Measurements from ENCODE around the gene PDZK1IP1. TPM values are rescaled to one million over a fixed set of nuclear protein-coding genes. Genes with fewer than 3 reads are reported as not detected.

The PDZK1IP1 gene
- polyA plus RNA-seq, 1 donor from 2014 or later, result not detected

- Histone ChIP-seq H3K27me3 (ENCODE audit: insufficient read depth, low read depth, low read length) (peaks cover 33% of the 10 kb centered on the region), H3F3A (ENCODE audit: insufficient read depth, low read length, poor library complexity, severe bottlenecking) (no peaks in the 10 kb centered on the region), H3K36me3 (ENCODE audit: insufficient read depth, low read length) (no peaks in the 10 kb centered on the region), H3K9me2 (ENCODE audit: insufficient read depth, low read length) (no peaks in the 10 kb centered on the region), H3K27ac (ENCODE audit: low read length) (no peak overlapping the region), H3K9ac (ENCODE audit: low read length) (no peak overlapping the region), H2AFZ (ENCODE audit: low read depth, low read length) (no peak overlapping the region), H3K9me3 (ENCODE audit: low read length) (no peaks in the 10 kb centered on the region), H3K4me3 (ENCODE audit: low read length) (no peak overlapping the region), H4K20me1 (ENCODE audit: insufficient read depth) (no peaks in the 10 kb centered on the region), H3K4me2 (ENCODE audit: low read length) (no peak overlapping the region), H3K79me2 (replicated peaks; ENCODE audit: insufficient read depth, low read length) (no peaks in the 10 kb centered on the region)
- TF ChIP-seq EP300 (conservative IDR thresholded peaks at IDR 0.05; ENCODE audit: poor library complexity, severe bottlenecking) (no peak), RAD21 (conservative IDR thresholded peaks at IDR 0.05) (no peak)
Measured at GRCh38 chr1:47219001-47219400, 29.2 kb upstream of the PDZK1IP1 start.

- Histone ChIP-seq H3K9ac (ENCODE audit: low read length) (no peak overlapping the region), H3K27ac (ENCODE audit: low read length) (no peak overlapping the region), H4K20me1 (ENCODE audit: insufficient read depth) (no peaks in the 10 kb centered on the region), H3K4me3 (ENCODE audit: low read length) (no peak overlapping the region), H3K27me3 (ENCODE audit: insufficient read depth, low read depth, low read length) (peaks cover 7% of the 10 kb centered on the region), H3K9me3 (ENCODE audit: low read length) (no peaks in the 10 kb centered on the region), H3K4me2 (ENCODE audit: low read length) (no peak overlapping the region), H3K36me3 (ENCODE audit: insufficient read depth, low read length) (no peaks in the 10 kb centered on the region), H2AFZ (ENCODE audit: low read depth, low read length) (no peak overlapping the region), H3K9me2 (ENCODE audit: insufficient read depth, low read length) (no peaks in the 10 kb centered on the region), H3K79me2 (replicated peaks; ENCODE audit: insufficient read depth, low read length) (no peaks in the 10 kb centered on the region), H3F3A (ENCODE audit: insufficient read depth, low read length, poor library complexity, severe bottlenecking) (no peaks in the 10 kb centered on the region)
- TF ChIP-seq EZH2 (IDR thresholded peaks at IDR 0.05; ENCODE audit: borderline replicate concordance, insufficient read depth, low read length, poor library complexity, severe bottlenecking) (no peak), CTCF (IDR thresholded peaks at IDR 0.05; ENCODE audit: poor library complexity, severe bottlenecking) (no peak)
Measured at GRCh38 chr1:47216278-47217059, 26.6 kb upstream of the PDZK1IP1 start.

DNA sequence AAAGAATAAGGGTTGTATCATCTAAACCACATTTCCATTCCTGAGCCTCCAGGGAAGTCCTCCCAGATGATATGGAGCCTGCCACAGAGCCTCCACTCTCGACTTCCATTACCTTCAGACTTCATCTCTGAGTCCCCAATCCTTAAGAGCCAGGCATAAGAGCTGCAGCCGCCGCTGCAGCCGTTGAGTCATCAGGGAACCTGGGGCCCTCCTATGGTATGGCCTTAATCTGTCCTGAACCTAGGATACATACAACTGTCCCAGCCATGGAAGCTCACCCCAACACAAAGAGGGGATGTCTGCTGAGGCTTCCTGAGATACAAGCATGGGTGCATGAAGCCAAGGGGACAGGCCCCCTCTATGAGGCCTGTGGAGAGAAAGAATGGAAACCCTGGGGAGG is 25.9 kb upstream of the PDZK1IP1 start:
- no peak overlapping the region for H3K4me3 ChIP-seq (ENCODE audit: low read length)
- no peaks in the 10 kb centered on the region for H3K36me3 ChIP-seq (ENCODE audit: insufficient read depth, low read length)

More for the DNA sequence above, 25.9 kb upstream of the PDZK1IP1 start:
- H3K27ac ChIP-seq (ENCODE audit: low read length), result no peak overlapping the region
- H3K27me3 ChIP-seq (ENCODE audit: insufficient read depth, low read depth, low read length), result no peaks in the 10 kb centered on the region
- H3F3A ChIP-seq (ENCODE audit: insufficient read depth, low read length, poor library complexity, severe bottlenecking), result no peaks in the 10 kb centered on the region
- H3K9me3 ChIP-seq (ENCODE audit: low read length), result no peaks in the 10 kb centered on the region
- H4K20me1 ChIP-seq (ENCODE audit: insufficient read depth), result no peaks in the 10 kb centered on the region
- H3K9ac ChIP-seq (ENCODE audit: low read length), result no peak overlapping the region
- no peaks in the 10 kb centered on the region for H3K9me2 ChIP-seq (ENCODE audit: insufficient read depth, low read length)
- no peak overlapping the region for H2AFZ ChIP-seq (ENCODE audit: low read depth, low read length)
- H3K4me2 ChIP-seq (ENCODE audit: low read length), result no peak overlapping the region
- no peaks in the 10 kb centered on the region for H3K79me2 ChIP-seq (replicated peaks; ENCODE audit: insufficient read depth, low read length)
- no peak for TF ChIP-seq CTCF (IDR thresholded peaks at IDR 0.05; ENCODE audit: poor library complexity, severe bottlenecking)
- TF ChIP-seq TAF1 (IDR thresholded peaks at IDR 0.05; ENCODE audit: low read depth), result no peak
- TF ChIP-seq EP300 (conservative IDR thresholded peaks at IDR 0.05; ENCODE audit: poor library complexity, severe bottlenecking), result no peak
- TF ChIP-seq MXI1 (conservative IDR thresholded peaks at IDR 0.05; ENCODE audit: poor library complexity, severe bottlenecking), result no peak
- TF ChIP-seq SMC3 (conservative IDR thresholded peaks at IDR 0.05; ENCODE audit: poor library complexity), result no peak
- TF ChIP-seq POLR2AphosphoS5 (IDR thresholded peaks at IDR 0.05), result no peak
- no peak for TF ChIP-seq EZH2 (IDR thresholded peaks at IDR 0.05; ENCODE audit: borderline replicate concordance, insufficient read depth, low read length, poor library complexity, severe bottlenecking)
- no peak for TF ChIP-seq REST (IDR thresholded peaks at IDR 0.05; ENCODE audit: borderline replicate concordance)
- TF ChIP-seq RAD21 (conservative IDR thresholded peaks at IDR 0.05), result no peak

Data from neural cell (in vitro differentiated cells).